NCI-H1436 treated with DMSO at 0.1 percent for 48 hours (cell line): ENCODE results near the gene MAGOHB.

Experiments
- DNase-seq: peaks from one replicate; lab custom pipeline; 2025; lab: John Stamatoyannopoulos, UW

MAGOHB gene

DNA sequence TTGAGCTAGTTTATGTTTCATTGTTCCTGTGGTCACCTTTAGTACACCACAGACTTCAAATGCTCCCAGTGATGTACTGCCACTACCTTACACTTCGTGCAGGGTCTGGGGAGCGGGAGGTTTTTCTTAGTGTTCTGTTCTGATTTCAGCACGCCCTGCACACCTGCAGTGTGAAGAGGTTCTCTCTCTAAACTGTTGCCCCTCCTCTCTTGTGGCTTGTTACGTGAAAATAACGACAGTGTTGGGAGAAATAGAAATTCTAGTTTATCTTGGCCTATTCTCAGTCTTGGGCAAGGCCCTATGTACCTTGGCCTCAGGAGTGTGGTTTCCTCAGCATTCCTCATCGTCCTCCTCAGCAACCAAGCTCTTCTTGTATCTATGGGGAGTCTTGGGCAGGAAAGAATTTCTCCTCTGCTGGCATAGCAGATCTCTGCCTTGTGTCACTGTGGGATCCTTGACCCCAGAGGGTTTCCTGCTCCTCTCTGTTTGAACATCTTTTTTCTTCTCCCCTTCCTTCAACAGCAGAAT, 59.1 kb downstream of the MAGOHB start:
- no peak for DNase-seq
